ENCODE data around the gene WDR3.

Gene WDR3

DNA sequence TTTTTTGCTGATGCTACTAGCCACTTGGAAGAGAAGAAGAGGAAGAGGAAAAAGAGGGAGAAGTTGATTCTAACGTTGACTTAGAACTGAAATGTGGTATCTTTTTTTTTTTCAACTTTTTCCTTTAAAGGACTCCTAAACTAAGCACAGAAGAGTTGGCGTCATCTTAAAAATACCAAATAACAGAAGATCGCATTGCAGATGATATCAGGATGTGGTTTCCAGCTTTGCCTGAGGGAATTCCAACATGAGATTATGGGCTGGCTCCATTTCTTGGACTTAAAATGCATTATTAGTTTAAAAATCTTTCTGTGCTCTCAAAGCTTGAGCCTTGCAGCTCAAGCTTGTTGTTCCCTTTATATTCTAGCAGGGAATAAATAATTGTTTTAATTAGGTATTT is 29.8 kb downstream of the WDR3 start:
- DNase-seq: no peak

DNA sequence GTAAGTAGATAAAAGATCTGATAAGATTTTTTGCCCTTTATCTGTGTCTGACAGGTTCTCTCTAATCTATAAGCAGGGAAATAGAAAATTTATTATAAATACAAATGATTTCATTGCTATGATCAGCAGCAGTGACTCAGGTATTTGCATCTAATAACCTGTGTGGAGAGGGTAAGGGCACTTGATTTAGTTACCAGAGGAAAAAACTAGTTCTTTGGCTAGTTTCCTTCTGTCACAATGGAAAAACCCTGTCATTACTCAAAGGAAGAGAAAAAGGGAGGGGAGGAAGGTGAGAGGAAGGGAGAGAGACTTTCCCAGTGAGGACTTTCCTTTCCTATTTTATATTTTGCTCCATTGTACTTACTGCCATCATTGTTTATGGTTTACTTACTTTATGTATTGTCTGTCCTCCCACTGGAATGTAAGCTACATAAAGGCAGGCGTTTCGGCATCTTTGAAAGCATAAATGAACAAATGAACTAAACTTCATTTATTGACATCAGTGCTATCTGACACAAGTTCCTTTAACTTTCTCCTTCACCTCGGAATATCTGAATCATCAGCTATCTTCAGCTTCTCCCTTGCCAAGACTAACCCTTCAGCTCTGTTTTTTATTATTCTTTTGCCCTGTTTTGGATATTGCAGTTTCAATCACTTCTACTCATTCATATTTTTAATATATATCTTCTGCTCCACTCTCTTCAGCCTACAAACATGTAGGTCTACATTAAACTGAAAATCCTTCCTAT is 34.9 kb downstream of the WDR3 start:
- no peak for DNase-seq

DNA sequence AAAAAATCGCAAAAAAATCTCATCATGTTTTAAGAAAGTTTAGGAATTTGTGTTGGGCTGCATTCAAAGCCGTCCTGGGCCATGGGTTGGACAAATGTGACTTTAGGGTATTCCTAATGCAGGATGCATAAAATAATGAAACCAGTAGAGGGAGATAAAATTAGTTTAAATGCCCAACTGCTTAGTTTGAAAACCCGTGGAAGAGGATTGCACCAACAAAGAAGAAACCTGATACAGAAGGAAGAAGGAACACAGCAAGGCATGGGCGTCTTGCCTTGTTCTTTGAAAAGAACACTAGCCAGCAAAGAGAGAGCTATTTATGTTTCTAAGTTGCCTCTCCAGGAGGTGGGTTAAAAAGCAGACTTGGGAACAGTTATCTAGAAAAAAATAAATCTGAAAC is 37.9 kb downstream of the WDR3 start:
- DNase-seq: peak; percentile 10

GRCh38 chr1:117967881-117968280 is 38.3 kb downstream of the WDR3 start:
- DNase-seq: peak; percentile 73

- DNase-seq: no peak
These were observed 40.7 kb downstream of the WDR3 start for GRCh38 chr1:117970252-117970651.

GRCh38 chr1:117971777-117972176 is 42.2 kb downstream of the WDR3 start:
- no peak for DNase-seq

GRCh38 chr1:117976381-117976780 is 46.8 kb downstream of the WDR3 start:
- no peak for DNase-seq

GRCh38 chr1:117981455-117982192 is 52.1 kb downstream of the WDR3 start:
- DNase-seq: no peak

- no peak for DNase-seq
These were observed 55.7 kb downstream of the WDR3 start for GRCh38 chr1:117985239-117985638.

- DNase-seq: no peak
These were observed 56.4 kb downstream of the WDR3 start for GRCh38 chr1:117985973-117986372.

GRCh38 chr1:118004312-118004711 is 74.8 kb downstream of the WDR3 start:
- no peak for DNase-seq

DNA sequence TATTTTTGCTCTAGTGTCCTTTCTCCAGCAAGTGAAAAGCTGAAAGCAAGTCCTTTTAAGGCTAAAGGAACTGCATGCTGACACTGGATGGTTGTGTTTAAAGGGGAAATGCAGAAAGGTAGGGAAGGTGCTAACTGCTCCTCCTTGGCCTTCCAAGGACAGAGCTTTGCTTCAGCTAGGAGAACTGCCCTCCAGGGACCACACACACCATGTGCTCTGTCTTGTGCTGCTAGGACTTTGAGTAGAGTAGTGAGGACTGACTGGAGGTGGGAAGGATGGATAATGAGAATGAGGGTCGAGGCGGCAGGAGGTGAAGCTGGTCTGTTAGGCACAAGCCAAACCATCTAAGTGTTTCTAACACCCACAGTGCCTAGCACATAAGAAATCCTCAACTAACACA is 77.9 kb downstream of the WDR3 start:
- DNase-seq: no peak

- DNase-seq: no peak
These were observed 78.5 kb downstream of the WDR3 start for GRCh38 chr1:118008011-118008410.

- no peak for DNase-seq
These were observed 83.1 kb downstream of the WDR3 start for GRCh38 chr1:118012515-118013124.

DNA sequence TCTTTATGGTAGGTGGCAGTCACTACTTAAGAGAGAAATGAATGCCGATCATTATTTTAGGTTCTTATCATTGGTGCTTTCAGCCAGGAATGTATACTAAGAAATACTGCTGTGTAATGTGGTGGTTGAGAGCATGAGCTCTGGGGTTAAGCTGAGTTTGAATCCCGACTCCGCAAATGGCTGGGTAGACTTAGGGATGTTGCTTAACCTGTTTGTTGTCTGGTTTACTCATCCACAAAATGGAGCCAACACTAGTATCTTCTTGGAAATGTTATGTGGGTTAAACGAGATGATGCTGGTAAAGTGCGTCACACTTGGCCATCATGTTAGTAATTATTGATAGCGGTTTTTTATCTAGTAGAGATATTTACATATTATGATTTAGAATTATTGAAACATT is 83.8 kb downstream of the WDR3 start:
- DNase-seq: no peak

- no peak for DNase-seq
These were observed 84.4 kb downstream of the WDR3 start for GRCh38 chr1:118013938-118014337.
